SK-N-MC (cell line): Measurements from ENCODE around the gene TRABD2B.

ENCODE experiments used
- DNase-seq: peaks from one replicate; pipeline ENCODE4 v3.0.0-alpha.2; 2011; ENCODE audit warnings: low read depth, low spot score
- H3K27ac ChIP-seq: fragments of 200-600 bp; sonication (generic); 2 replicates; pipeline ENCODE4 v1.5.1; 2016; ENCODE audit warnings: mixed run types
- H3K36me3 ChIP-seq: fragments of 200-600 bp; sonication (generic); 2 replicates; pipeline ENCODE4 v1.6.1; 2017; ENCODE audit warnings: antibody characterized with exemption, low read length, mixed read lengths; ENCODE audit not compliant: insufficient read depth
- H3K4me3 ChIP-seq: fragments of 200-600 bp; sonication (generic); 2 replicates; pipeline ENCODE4 v1.5.1; 2016
- H3K9ac ChIP-seq: fragments of 200-600 bp; sonication (generic); 2 replicates; pipeline ENCODE4 v1.8.0; 2017; ENCODE audit warnings: mixed run types, mixed read lengths; ENCODE audit not compliant: insufficient read length
- H3K9me3 ChIP-seq: fragments of 200-600 bp; sonication (generic); 2 replicates; pipeline ENCODE4 v1.6.1; 2017; ENCODE audit warnings: low read depth, mild to moderate bottlenecking, antibody characterized with exemption, low read length, moderate library complexity, mixed read lengths
- EZH2 ChIP-seq: fragments of 200-600 bp; sonication (generic); IDR thresholded peaks from one replicate; pipeline ENCODE4 v1.6.1; 2017; ENCODE audit warnings: antibody characterized with exemption
- FOXP2 ChIP-seq: optimal IDR thresholded peaks from 2 replicates; pipeline ENCODE3; 2011; ENCODE audit warnings: mild to moderate bottlenecking, moderate library complexity; ENCODE audit not compliant: insufficient read depth; ENCODE audit errors: extremely low read length, control extremely low read depth
- POLR2AphosphoS5 ChIP-seq: IDR thresholded peaks from 2 replicates; pipeline ENCODE4 v1.6.1; 2012; ENCODE audit warnings: mild to moderate bottlenecking, low read depth, low read length, borderline replicate concordance

TRABD2B gene

GRCh38 chr1:47783638-47784496 lies 213.3 kb downstream of the TRABD2B start:
- DNase-seq, result no peak
- Histone ChIP-seq H3K36me3 (no peaks in the 10 kb centered on the region), H3K4me3 (no peak overlapping the region), H3K9me3 (no peaks in the 10 kb centered on the region), H3K9ac (no peak overlapping the region), H3K27ac (no peak overlapping the region)
- TF ChIP-seq EZH2, result no peak
- no peak for TF ChIP-seq FOXP2
- TF ChIP-seq POLR2AphosphoS5, result no peak

GRCh38 chr1:47782414-47783166 lies 214.6 kb downstream of the TRABD2B start:
- no peak for TF ChIP-seq FOXP2
- TF ChIP-seq EZH2, result no peak
- no peak for TF ChIP-seq POLR2AphosphoS5

GRCh38 chr1:47781171-47781959 lies 215.8 kb downstream of the TRABD2B start:
- Histone ChIP-seq H3K4me3 (no peak overlapping the region), H3K9me3 (no peaks in the 10 kb centered on the region), H3K9ac (no peak overlapping the region), H3K36me3 (no peaks in the 10 kb centered on the region), H3K27ac (no peak overlapping the region)
- TF ChIP-seq EZH2 (no peak), POLR2AphosphoS5 (no peak), FOXP2 (no peak)
- DNase-seq, result no peak

More at GRCh38 chr1:47782414-47783166, 214.6 kb downstream of the TRABD2B start:
- no peak overlapping the region for H3K27ac ChIP-seq
- DNase-seq, result no peak
- H3K9me3 ChIP-seq, result no peaks in the 10 kb centered on the region
- H3K9ac ChIP-seq, result no peak overlapping the region
- H3K4me3 ChIP-seq, result no peak overlapping the region
- H3K36me3 ChIP-seq, result no peaks in the 10 kb centered on the region

GRCh38 chr1:47780469-47780995 lies 216.7 kb downstream of the TRABD2B start:
- no peak for DNase-seq
- no peak for TF ChIP-seq FOXP2
- TF ChIP-seq POLR2AphosphoS5, result no peak
- TF ChIP-seq EZH2, result no peak
- no peaks in the 10 kb centered on the region for H3K9me3 ChIP-seq
- H3K36me3 ChIP-seq, result no peaks in the 10 kb centered on the region
- H3K4me3 ChIP-seq, result no peak overlapping the region
- H3K27ac ChIP-seq, result no peak overlapping the region
- H3K9ac ChIP-seq, result no peak overlapping the region

GRCh38 chr1:47779613-47780012 lies 217.6 kb downstream of the TRABD2B start:
- no peaks in the 10 kb centered on the region for H3K9me3 ChIP-seq
- H3K9ac ChIP-seq, result no peak overlapping the region
- TF ChIP-seq POLR2AphosphoS5, result no peak
- TF ChIP-seq EZH2, result no peak
- no peak for TF ChIP-seq FOXP2
- DNase-seq, result no peak
- H3K27ac ChIP-seq, result no peak overlapping the region
- H3K36me3 ChIP-seq, result no peaks in the 10 kb centered on the region
- no peak overlapping the region for H3K4me3 ChIP-seq

GRCh38 chr1:47778280-47778679 lies 218.9 kb downstream of the TRABD2B start:
- Histone ChIP-seq H3K4me3 (no peak overlapping the region), H3K9ac (no peak overlapping the region), H3K36me3 (no peaks in the 10 kb centered on the region), H3K9me3 (no peaks in the 10 kb centered on the region), H3K27ac (no peak overlapping the region)
- TF ChIP-seq POLR2AphosphoS5 (no peak), FOXP2 (no peak), EZH2 (no peak)
- DNase-seq, result no peak

- Histone ChIP-seq H3K27ac (no peak overlapping the region), H3K9ac (no peak overlapping the region), H3K36me3 (no peaks in the 10 kb centered on the region), H3K9me3 (no peaks in the 10 kb centered on the region), H3K4me3 (no peak overlapping the region)
- DNase-seq, result no peak
- TF ChIP-seq POLR2AphosphoS5, result no peak
- no peak for TF ChIP-seq EZH2
- no peak for TF ChIP-seq FOXP2
Measured at GRCh38 chr1:47777322-47777721, 219.9 kb downstream of the TRABD2B start.

- no peak for DNase-seq
- TF ChIP-seq FOXP2, result no peak
- TF ChIP-seq POLR2AphosphoS5, result no peak
- no peak for TF ChIP-seq EZH2
- H3K36me3 ChIP-seq, result no peaks in the 10 kb centered on the region
- H3K9me3 ChIP-seq, result no peaks in the 10 kb centered on the region
- H3K4me3 ChIP-seq, result no peak overlapping the region
- no peak overlapping the region for H3K27ac ChIP-seq
- no peak overlapping the region for H3K9ac ChIP-seq
Measured at GRCh38 chr1:47776667-47777131, 220.5 kb downstream of the TRABD2B start.
